CD1c-positive myeloid dendritic cell (primary cell): ENCODE measurements around the gene CEMIP2.
"Not testable (repeated sequence)": the region's sequence is repeated elsewhere in the genome, so short reads cannot be mapped to it uniquely, and the experiment has no call there.

ENCODE experiments used
- DNase-seq: peaks from one replicate; pipeline ENCODE4 v3.0.0-alpha.2; 2016; ENCODE audit errors: extremely low spot score

Gene CEMIP2

GRCh38 chr9:71676460-71676859, 91.9 kb downstream of the CEMIP2 start:
- DNase-seq = no peak

GRCh38 chr9:71675857-71676165, 92.5 kb downstream of the CEMIP2 start:
- DNase-seq = no peak

GRCh38 chr9:71675105-71675856, 93.0 kb downstream of the CEMIP2 start:
- DNase-seq = no peak

- DNase-seq = no peak
Measured at GRCh38 chr9:71672573-71672972, 95.7 kb downstream of the CEMIP2 start.

- no peak for DNase-seq
Measured at GRCh38 chr9:71671289-71671688, 97.0 kb downstream of the CEMIP2 start.

GRCh38 chr9:71670121-71670520, 98.2 kb downstream of the CEMIP2 start:
- DNase-seq = peak; percentile 10

GRCh38 chr9:71669284-71669995, 98.9 kb downstream of the CEMIP2 start:
- DNase-seq = no peak

GRCh38 chr9:71668717-71669116, 99.6 kb downstream of the CEMIP2 start:
- no peak for DNase-seq

- no peak for DNase-seq
Measured at GRCh38 chr9:71665247-71665646, 103.1 kb downstream of the CEMIP2 start.

- DNase-seq = no peak
Measured at GRCh38 chr9:71664566-71664965, 103.7 kb downstream of the CEMIP2 start.

- DNase-seq = no peak
Measured at GRCh38 chr9:71663931-71664459, 104.3 kb downstream of the CEMIP2 start.

- DNase-seq = no peak
Measured at GRCh38 chr9:71663216-71663615, 105.1 kb downstream of the CEMIP2 start.

- no peak for DNase-seq
Measured at GRCh38 chr9:71662082-71662481, 106.2 kb downstream of the CEMIP2 start.

- not testable (repeated sequence) for DNase-seq
Measured at GRCh38 chr9:71657276-71657675, 111.0 kb downstream of the CEMIP2 start.

- no peak for DNase-seq
Measured at GRCh38 chr9:71656496-71656895, 111.8 kb downstream of the CEMIP2 start.

- no peak for DNase-seq
Measured at GRCh38 chr9:71655778-71656177, 112.5 kb downstream of the CEMIP2 start.

- no peak for DNase-seq
Measured at GRCh38 chr9:71655141-71655540, 113.2 kb downstream of the CEMIP2 start.

GRCh38 chr9:71652480-71652879, 115.8 kb downstream of the CEMIP2 start:
- DNase-seq = no peak

GRCh38 chr9:71648453-71648852, 119.9 kb downstream of the CEMIP2 start:
- no peak for DNase-seq

- peak; percentile 89 for DNase-seq
Measured at GRCh38 chr9:71647094-71647591, 121.2 kb downstream of the CEMIP2 start.

- no peak for DNase-seq
Measured at GRCh38 chr9:71646131-71646530, 122.2 kb downstream of the CEMIP2 start.

- no peak for DNase-seq
Measured at GRCh38 chr9:71644819-71645362, 123.4 kb downstream of the CEMIP2 start.

GRCh38 chr9:71643330-71643729, 125.0 kb downstream of the CEMIP2 start:
- DNase-seq = no peak
